GM21360 (cell line): ENCODE measurements around the gene ATP6V0A1.
"Not testable (repeated sequence)": the region's sequence is repeated elsewhere in the genome, so short reads cannot be mapped to it uniquely, and the experiment has no call there.

Source experiments
- ATAC-seq: cut with Tn5 transposase; IDR thresholded peaks from one replicate; pipeline ENCODE4 v1.9.1; 2021; ENCODE audit warnings: mild to moderate bottlenecking, moderate library complexity; ENCODE audit not compliant: unreplicated experiment

Gene ATP6V0A1

DNA sequence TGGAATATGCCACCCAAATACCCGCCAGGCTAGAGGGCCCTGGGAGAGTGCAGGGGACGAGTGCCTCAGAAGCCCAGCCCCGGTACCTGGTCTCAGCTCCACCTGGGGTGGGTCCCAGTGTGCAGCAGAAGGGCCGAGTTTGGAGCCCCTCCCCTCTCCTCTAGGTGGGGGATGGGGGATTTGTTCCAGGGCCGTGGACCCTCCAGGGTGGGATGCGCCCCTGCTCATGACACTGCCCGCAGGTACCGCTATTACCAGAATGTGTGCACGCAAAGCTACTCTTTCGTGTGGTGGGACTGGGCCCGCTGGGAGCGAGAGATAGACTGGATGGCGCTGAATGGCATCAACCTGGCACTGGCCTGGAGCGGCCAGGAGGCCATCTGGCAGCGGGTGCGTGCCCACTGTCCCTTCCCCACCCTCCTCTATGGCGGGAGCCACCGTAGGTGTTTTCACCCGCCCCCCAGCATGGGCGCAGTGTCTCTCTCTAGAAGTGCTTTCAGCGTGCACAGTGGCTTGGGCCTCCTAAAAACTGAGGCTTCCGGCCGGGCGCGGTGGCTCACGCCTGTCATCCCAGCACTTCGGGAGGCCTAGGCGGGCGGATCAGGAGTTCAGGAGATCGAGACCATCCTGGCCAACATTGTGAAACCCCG, 78.6 kb downstream of the ATP6V0A1 start:
- ATAC-seq, result no peak

DNA sequence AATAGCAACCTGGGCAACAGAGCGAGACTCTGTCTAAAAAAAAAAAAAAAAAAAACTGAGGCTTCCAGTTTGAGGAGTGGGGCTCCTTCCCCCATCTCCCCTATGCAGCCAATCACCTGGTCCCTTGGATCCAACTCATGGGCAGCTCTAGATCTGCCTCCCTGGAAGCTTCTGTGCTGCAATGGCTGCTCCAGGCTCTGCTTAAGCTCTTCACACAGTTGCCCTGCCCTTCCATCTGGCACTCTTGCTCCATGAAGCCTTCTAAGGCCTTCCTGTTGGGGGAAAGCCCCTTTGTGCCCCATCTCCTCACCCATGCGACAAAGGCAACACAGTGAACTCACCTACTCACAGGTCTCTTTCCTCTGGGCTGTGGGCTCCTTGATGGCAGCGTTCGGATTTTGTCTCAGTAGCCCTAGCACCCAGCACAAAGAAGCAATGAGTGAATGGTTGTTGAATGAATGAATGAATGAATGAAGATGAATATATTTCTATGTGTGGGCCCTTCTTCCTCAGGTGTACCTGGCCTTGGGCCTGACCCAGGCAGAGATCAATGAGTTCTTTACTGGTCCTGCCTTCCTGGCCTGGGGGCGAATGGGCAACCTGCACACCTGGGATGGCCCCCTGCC, 79.3 kb downstream of the ATP6V0A1 start:
- ATAC-seq, result no peak

DNA sequence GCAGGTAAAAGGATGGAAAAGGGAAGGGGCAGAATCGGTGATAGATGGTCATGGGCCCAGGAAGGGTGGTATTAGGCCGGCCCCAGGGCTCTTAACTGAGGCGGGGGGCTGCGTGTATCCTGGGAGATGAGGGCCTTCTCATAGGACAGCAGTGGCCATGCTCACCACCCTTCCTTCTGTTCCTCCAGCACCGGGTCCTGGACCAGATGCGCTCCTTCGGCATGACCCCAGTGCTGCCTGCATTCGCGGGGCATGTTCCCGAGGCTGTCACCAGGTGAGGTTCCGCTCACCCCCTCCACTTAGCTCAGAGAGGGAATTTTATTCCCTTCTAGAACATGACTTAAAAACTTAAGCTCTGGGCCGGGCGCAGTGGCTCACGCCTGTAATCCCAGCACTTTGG, 79.8 kb downstream of the ATP6V0A1 start:
- no peak for ATAC-seq

DNA sequence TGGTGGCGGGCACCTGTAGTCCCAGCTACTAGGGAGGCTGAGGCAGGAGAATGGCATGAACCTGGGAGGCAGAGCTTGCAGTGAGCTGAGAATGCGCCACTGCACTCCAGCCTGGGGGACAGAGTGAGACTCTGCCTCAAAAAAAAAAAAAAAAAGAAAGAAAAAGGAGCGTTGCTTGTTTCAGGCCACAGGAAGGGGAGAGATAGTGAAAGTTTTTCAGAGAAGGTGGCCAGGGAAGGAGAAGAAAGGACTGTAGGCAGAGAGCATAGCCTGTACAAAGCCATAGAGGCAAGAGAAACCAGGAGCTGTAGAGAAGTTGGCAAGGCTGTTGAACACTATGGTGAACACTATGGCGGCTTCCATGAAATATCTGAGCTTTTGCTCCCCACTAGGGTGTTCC, 81.9 kb downstream of the ATP6V0A1 start:
- not testable (repeated sequence) for ATAC-seq

DNA sequence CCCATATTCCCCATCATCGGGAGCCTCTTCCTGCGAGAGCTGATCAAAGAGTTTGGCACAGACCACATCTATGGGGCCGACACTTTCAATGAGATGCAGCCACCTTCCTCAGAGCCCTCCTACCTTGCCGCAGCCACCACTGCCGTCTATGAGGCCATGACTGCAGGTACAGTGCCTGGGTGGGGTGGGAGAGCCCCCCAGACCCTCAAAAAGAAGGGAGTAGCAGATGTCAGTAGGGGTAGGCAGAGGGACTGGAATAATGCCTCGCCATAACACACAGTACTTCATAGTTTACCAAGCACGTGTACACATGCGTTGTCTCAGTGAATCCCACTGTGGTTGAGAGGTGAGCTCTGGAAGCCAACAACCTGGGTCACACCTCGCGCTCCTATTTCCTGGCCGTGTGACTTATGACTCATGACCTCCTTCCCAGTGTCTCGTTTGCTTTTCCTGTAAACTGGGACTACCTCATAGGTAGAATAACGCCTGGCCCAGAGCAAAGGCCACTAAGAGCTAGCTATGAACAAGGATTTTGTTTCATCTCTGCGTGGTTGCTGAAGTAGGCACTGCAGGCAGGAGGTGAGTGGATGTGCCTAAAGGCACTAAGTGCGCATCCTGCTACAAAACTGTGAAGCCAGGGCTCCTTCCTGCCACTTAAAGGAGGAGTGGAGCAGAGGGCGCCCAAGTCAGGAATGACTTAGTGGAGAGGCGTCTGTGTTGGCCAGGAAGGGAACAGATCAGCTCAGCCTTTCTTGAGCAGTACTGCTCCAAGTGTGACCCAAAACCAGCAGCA, 82.6 kb downstream of the ATP6V0A1 start:
- no peak for ATAC-seq

DNA sequence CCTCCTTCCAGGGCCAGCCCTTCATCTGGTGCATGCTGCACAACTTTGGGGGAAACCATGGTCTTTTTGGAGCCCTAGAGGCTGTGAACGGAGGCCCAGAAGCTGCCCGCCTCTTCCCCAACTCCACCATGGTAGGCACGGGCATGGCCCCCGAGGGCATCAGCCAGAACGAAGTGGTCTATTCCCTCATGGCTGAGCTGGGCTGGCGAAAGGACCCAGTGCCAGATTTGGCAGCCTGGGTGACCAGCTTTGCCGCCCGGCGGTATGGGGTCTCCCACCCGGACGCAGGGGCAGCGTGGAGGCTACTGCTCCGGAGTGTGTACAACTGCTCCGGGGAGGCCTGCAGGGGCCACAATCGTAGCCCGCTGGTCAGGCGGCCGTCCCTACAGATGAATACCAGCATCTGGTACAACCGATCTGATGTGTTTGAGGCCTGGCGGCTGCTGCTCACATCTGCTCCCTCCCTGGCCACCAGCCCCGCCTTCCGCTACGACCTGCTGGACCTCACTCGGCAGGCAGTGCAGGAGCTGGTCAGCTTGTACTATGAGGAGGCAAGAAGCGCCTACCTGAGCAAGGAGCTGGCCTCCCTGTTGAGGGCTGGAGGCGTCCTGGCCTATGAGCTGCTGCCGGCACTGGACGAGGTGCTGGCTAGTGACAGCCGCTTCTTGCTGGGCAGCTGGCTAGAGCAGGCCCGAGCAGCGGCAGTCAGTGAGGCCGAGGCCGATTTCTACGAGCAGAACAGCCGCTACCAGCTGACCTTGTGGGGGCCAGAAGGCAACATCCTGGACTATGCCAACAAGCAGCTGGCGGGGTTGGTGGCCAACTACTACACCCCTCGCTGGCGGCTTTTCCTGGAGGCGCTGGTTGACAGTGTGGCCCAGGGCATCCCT, 84.8 kb downstream of the ATP6V0A1 start:
- ATAC-seq, result no peak

DNA sequence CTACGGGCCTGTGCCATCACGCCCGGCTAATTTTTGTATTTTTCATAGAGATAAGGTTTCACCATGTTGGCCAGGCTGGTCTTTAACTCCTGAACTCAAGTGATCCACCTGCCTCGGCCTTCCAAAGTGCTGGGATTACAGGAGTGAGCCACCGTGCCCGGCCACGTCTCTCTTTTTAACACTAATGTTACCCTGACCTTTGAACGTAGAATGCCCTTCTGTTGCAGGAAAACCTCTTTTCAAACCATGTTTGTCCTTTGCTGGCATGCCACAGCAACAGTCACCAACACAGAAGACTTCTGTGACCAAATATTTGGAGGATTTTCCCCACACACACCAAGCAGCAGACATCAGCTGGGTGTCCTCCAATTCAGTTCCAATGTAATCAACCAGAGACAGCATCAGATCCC, 86.2 kb downstream of the ATP6V0A1 start:
- no peak for ATAC-seq

DNA sequence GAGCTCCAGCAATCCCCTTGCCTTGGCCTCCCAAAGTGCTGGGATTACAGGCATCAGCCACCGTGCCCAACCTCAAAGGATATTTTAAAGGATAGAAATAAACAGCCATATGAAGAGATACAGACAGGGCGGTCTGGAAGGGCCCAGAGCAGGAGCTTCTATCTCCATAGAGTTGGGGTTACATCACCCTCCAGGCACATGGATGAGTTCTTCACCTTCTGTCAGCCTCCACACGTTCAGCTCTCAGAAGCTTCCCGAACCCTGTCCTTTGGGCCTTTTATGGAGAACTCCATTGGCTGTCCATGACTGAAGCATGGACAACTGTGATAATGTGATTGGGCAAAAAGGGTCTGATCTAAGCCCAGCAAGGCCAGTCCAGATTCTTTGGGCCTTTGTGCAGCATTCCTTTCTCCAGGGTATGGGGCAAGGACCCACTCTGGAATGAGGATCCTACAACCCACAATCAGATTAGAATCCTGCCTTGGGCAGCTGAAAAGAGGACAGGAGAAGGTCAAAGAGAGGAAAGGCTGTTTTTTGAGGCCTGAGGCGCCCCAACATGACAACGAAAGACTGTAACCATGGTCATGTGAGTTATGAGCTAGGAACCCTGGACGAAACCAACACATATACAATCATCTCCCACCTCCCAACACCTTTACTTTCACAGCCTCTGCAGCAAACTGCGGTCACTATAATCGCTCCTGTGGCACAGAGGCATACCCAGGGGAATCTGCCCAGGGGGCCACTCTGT, 87.3 kb downstream of the ATP6V0A1 start:
- not testable (repeated sequence) for ATAC-seq

DNA sequence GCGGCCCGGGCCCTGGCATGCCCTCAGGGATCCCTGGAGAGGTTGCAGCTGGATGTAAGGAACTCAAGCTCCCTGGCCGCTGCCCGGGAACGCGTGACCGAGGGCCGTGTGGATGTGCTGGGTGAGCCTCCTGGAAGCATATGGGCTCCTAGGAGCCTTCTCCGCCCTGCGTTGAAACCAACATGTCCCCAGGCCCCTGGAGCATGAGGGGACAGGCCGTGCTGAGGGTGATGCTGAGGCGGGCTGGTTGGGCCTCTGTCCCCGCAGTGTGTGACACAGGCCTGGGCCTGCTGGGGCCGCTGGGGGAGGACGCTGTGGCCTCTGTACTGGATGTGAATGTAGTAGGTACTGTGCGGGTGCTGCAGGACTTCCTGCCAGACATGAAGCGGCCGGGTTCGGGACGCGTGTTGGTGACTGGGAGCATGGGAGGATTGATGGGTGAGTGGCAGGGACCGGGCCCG, 88.4 kb downstream of the ATP6V0A1 start:
- ATAC-seq, result no peak

DNA sequence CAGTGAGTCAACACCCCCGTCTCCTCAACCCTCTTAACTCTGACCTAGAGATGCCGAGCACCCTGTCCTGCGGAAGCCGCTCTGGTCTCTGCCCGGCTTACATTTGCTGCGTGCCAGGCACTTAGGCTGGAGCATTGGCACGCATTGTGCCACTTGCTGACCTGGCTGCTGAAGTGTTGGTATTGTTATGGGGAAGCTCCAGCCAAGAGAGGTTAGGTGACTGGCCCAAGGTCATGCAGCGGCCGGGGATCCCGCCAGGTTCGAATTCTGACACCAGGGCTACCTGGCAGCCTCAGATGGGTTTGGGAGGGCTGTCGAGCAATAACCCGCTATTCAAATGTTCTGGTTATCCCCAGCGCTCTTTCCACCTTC, 89.0 kb downstream of the ATP6V0A1 start:
- ATAC-seq, result no peak

DNA sequence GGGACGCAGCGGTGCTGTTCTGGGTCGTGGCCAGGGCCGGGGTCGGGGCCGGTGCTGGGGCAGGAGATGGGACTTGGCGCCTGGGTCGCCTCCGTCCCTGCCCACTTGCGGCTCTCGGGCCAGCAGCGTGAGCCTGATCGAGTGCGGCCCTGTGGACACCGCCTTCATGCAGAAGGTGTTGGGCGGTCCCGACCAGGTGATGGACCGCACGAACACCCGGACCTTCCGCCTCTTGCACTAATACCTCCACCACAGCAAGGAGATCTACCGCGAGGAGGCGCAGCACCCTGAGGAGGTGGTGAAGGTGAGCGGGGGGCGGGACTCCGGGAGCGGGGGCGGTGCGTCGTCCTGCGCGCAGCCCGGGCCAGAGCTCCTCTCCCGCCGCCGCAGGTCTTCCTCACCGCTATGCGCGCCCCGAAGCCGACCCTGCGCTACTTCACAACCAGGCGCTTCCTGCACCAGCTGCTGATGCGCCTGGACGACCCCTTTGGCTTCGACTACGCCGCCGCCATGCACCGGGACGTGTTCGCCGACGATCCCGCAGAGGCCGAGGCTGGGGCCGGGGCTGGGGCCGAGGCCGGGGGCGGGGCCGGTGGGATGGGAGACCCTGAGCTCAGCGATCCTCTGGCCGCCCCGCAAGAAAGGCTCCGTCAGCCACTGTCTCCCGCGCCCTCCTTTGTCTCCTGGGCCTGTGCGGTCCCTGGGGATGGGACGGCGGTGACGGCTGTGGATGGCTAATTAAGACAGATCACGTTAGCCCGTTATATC, 89.6 kb downstream of the ATP6V0A1 start:
- no peak for ATAC-seq

DNA sequence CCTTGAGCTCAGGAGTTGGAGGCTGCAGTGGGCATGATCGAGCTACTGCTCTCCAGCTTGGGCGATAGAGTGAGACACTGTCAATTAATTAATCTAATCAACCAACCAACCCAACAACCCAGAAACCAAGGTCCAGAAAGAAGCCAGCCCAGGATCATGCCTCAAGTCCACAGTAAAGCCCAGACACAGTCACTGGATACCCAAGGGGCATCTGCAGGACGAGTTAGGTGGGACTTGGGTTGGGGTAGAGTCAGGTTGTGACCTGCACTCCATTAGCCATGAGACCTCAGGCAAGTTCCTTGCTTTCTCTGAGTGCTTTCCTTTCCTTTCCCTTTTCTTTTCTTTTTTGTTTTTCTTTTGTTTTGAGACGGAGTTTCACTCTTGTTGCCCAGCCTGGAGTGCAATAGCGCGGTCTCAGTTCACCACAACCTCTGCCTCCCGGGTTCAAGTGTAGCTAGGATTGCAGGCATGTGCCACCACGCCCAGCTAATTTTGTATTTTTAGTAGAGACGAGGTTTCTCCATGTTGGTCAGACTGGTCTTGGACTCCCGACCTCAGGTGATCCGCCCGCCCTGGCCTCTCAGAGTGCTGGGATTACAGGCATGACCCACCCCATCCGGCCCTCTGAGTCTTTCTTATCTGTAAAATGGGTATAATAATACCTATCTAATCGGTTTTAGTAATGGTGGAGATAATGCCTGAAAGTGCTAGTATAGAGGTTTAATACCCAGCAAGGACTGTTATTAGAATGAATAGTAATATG, 90.5 kb downstream of the ATP6V0A1 start:
- ATAC-seq, result no peak

DNA sequence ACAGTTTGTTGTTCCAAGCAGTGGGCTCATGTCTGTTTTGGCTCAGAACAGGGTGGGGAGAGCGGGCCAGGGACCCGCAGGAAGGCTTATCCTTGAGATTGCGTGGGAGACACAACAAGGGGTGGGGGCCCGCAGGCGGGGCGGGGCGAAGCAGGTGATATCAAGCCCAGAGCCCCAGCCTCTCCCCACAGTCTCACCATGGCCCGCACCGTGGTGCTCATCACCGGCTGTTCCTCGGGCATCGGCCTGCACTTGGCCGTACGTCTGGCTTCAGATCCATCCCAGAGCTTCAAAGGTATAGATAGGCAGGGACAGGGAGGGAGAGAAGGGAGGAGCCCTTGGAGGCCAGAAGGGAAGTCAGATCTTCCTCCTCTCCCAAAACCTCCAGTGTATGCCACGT, 94.1 kb downstream of the ATP6V0A1 start, which contains the start of gene HSD17B1:
Gene HSD17B1, plus strand, starts transcription at position 188 of the 400 bp plus-strand sequence. Its CDS starts 11 bp downstream, at position 199.
- not testable (repeated sequence) for ATAC-seq

DNA sequence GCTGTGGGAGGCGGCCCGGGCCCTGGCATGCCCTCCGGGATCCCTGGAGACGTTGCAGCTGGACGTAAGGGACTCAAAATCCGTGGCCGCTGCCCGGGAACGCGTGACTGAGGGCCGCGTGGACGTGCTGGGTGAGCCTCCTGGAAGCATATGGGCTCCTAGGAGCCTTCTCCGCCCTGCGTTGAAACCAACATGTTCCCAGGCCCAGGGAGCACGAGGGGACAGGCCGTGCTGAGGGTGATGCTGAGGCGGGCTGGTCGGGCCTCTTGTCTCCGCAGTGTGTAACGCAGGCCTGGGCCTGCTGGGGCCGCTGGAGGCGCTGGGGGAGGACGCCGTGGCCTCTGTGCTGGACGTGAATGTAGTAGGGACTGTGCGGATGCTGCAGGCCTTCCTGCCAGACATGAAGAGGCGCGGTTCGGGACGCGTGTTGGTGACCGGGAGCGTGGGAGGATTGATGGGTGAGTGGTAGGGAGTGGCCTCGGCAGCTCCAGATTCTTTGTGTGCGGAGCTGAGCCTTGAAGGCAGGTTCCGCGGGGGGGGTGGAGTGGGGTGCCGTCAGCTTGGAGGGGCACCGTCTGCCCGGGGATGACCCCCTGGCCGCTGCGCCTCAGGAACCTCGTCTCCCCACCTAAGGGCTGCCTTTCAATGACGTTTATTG, 94.6 kb downstream of the ATP6V0A1 start:
- no peak for ATAC-seq

DNA sequence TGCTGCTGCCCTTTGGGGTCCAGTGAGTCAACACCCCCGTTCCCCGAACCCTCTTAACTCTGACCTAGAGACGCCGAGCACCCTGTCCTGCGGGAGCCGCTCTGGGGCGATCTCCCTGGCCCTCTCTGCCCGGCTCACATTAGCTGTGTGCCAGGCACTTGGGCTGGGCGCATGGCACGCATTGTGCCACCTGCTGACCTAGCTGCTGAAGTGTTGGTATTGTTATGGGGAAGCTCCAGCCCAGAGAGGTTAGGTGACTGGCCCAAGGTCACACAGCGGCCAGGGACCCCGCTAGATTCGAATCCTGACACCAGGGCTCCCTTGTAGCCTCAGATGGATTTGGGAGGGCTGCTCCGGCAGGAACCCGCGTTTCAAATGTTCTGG, 95.2 kb downstream of the ATP6V0A1 start:
- no peak for ATAC-seq

DNA sequence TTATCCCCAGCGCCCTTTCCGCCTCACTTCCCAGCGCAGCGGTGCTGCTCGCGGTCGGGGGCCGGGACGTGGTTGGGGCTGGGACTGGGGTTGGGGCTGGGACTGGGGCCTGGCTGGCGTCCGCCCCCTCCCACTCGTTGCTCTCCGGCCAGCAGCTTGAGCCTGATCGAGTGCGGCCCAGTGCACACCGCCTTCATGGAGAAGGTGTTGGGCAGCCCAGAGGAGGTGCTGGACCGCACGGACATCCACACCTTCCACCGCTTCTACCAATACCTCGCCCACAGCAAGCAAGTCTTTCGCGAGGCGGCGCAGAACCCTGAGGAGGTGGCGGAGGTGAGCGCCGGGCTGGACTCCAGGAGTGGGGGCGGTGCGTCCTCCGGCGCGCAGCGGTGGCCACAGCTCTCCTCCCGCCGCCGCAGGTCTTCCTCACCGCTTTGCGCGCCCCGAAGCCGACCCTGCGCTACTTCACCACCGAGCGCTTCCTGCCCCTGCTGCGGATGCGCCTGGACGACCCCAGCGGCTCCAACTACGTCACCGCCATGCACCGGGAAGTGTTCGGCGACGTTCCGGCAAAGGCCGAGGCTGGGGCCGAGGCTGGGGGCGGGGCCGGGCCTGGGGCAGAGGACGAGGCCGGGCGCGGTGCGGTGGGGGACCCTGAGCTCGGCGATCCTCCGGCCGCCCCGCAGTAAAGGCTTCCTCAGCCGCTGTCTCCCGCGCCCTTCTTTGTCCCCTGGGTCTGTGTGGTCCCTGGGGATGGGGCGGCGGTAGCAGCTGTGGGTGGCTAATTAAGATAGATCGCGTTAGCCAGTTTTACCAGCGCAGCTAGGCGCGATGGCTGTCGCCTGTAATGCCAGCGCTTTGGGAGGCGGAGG, 95.8 kb downstream of the ATP6V0A1 start:
- ATAC-seq, result peak; percentile 52

DNA sequence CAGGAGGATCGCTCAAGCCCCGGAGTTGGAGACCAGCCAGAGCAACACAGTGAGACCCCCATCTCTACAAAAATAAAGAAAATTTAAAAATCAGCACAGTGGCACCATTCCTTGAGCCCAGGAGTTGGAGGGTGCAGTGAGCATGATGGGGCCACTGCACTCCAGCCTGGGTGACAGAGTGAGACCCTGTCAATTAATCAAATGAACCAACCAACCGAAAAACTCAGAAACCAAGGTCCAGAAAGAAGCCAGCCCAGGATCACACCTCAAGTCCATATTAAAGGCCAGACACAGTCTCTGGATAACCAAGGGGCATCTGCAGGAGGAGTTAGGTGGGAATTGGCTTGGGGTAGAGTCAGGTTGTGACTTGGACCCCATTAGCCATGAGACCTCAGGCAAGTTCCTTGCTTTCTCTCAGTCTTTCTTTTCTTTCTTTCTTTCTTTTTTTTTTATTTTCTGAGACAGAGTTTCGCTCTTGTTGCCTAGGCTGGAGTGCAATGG, 96.5 kb downstream of the ATP6V0A1 start:
- ATAC-seq, result no peak
